Astrocyte (in vitro differentiated cells and primary cell): ENCODE results near the gene HABP4. TPM values are rescaled to one million over a fixed set of nuclear protein-coding genes. Genes with fewer than 3 reads are reported as not detected.

Experiments
- DNase-seq: peaks from one replicate; pipeline ENCODE4 v3.0.0-alpha.2; 2010; ENCODE audit warnings: low read depth
- FAIRE-seq: peaks from 2 replicates; lab custom pipeline; 2011; peaks lifted over from hg19 to GRCh38; lab: Jason Lieb, UNC
- H2AFZ ChIP-seq: 2 replicates; pipeline ENCODE4 v1.6.0; 2012; ENCODE audit warnings: low read depth, low read length, inconsistent platforms
- H3K27ac ChIP-seq: 2 replicates; pipeline ENCODE4 v1.5.1; 2011; ENCODE audit warnings: low read depth, low read length, inconsistent platforms
- H3K27me3 ChIP-seq: 2 replicates; pipeline ENCODE4 v1.6.0; 2011; ENCODE audit warnings: low read length, inconsistent platforms; ENCODE audit not compliant: insufficient read depth
- H3K36me3 ChIP-seq: 2 replicates; pipeline ENCODE4 v1.5.1; 2011; ENCODE audit warnings: low read length, inconsistent platforms; ENCODE audit not compliant: insufficient read depth
- H3K4me1 ChIP-seq: 2 replicates; pipeline ENCODE4 v1.5.1; 2011; ENCODE audit warnings: low read length, inconsistent platforms; ENCODE audit not compliant: insufficient read depth
- H3K4me2 ChIP-seq: 2 replicates; pipeline ENCODE4 v1.6.0; 2012; ENCODE audit warnings: low read length, inconsistent platforms
- H3K4me3 ChIP-seq: 2 replicates; pipeline ENCODE4 v1.5.1; 2011; ENCODE audit warnings: low read depth, mild to moderate bottlenecking, low read length, inconsistent platforms; ENCODE audit not compliant: insufficient read depth
- H3K79me2 ChIP-seq: 2 replicates; pipeline ENCODE4 v1.6.0; 2012; ENCODE audit warnings: mild to moderate bottlenecking, low read length, inconsistent platforms; ENCODE audit not compliant: insufficient read depth
- H3K9ac ChIP-seq: 2 replicates; pipeline ENCODE4 v1.6.0; 2012; ENCODE audit warnings: mild to moderate bottlenecking, low read length, inconsistent platforms
- H3K9me3 ChIP-seq: 2 replicates; pipeline ENCODE4 v1.5.1; 2012; ENCODE audit warnings: low read depth, mild to moderate bottlenecking, low read length, inconsistent platforms; ENCODE audit not compliant: insufficient read depth
- H4K20me1 ChIP-seq: 2 replicates; pipeline ENCODE4 v1.6.0; 2012; ENCODE audit warnings: low read length, inconsistent platforms; ENCODE audit not compliant: insufficient read depth
- H3K27ac Mint-ChIP-seq: one replicate; pipeline ENCODE4 v1.8.0; 2021; ENCODE audit warnings: mild to moderate bottlenecking, mixed read lengths; ENCODE audit not compliant: unreplicated experiment
- H3K27me3 Mint-ChIP-seq: one replicate; pipeline ENCODE4 v1.8.0; 2021; ENCODE audit warnings: low read depth, mixed read lengths; ENCODE audit not compliant: unreplicated experiment
- H3K36me3 Mint-ChIP-seq: one replicate; pipeline ENCODE4 v1.8.0; 2021; ENCODE audit warnings: low read depth, mixed read lengths; ENCODE audit not compliant: unreplicated experiment
- H3K4me1 Mint-ChIP-seq: one replicate; pipeline ENCODE4 v1.8.0; 2021; ENCODE audit warnings: low read depth, mixed read lengths; ENCODE audit not compliant: unreplicated experiment
- H3K4me3 Mint-ChIP-seq: one replicate; pipeline ENCODE4 v1.8.0; 2021; ENCODE audit warnings: mild to moderate bottlenecking, moderate library complexity, mixed read lengths; ENCODE audit not compliant: unreplicated experiment
- H3K9me3 Mint-ChIP-seq: one replicate; pipeline ENCODE4 v1.8.0; 2021; ENCODE audit warnings: mild to moderate bottlenecking, mixed read lengths; ENCODE audit not compliant: unreplicated experiment
- CTCF ChIP-seq: IDR thresholded peaks from 2 replicates; pipeline ENCODE4 v1.5.1; 2011; ENCODE audit warnings: low read depth, mild to moderate bottlenecking, inconsistent platforms, low read length, moderate library complexity; ENCODE audit not compliant: insufficient read depth
- EZH2 ChIP-seq: IDR thresholded peaks from 2 replicates; pipeline ENCODE4 v1.6.1; 2012; ENCODE audit warnings: mild to moderate bottlenecking, low read length, inconsistent platforms; ENCODE audit not compliant: insufficient read depth
- total RNA-seq: library from RNA; stranded (reverse); gene quantifications from 2 replicates; pipeline ENCODE4 v1.2.1, GENCODE V29; 2021

HABP4 gene
- total RNA-seq, 1 donor from 2014 or later, result 20.1 TPM

- Histone ChIP-seq H3K9me3 (no peaks in the 10 kb centered on the region), H4K20me1 (peaks cover 6% of the 10 kb centered on the region), H3K79me2 (peaks cover 13% of the 10 kb centered on the region), H3K9ac (no peak overlapping the region), H3K27me3 (no peaks in the 10 kb centered on the region), H3K36me3 (no peaks in the 10 kb centered on the region), H3K4me1 (no peaks in the 10 kb centered on the region), H3K4me2 (no peak overlapping the region), H3K4me3 (no peak overlapping the region), H3K27ac (no peak overlapping the region), H2AFZ (no peak overlapping the region)
- H3K9me3 Mint-ChIP-seq, result no peaks in the 10 kb centered on the region
- DNase-seq (no peak), FAIRE-seq (no peak)
- no peaks in the 10 kb centered on the region for H3K27me3 Mint-ChIP-seq
- no peak overlapping the region for H3K27ac Mint-ChIP-seq
- no peak overlapping the region for H3K4me3 Mint-ChIP-seq
- peaks cover 12% of the 10 kb centered on the region for H3K4me1 Mint-ChIP-seq
- peaks cover 11% of the 10 kb centered on the region for H3K36me3 Mint-ChIP-seq
- TF ChIP-seq CTCF (no peak), EZH2 (no peak)
Observed at GRCh38 chr9:96457266-96457665, 7.3 kb downstream of the HABP4 start.

DNA sequence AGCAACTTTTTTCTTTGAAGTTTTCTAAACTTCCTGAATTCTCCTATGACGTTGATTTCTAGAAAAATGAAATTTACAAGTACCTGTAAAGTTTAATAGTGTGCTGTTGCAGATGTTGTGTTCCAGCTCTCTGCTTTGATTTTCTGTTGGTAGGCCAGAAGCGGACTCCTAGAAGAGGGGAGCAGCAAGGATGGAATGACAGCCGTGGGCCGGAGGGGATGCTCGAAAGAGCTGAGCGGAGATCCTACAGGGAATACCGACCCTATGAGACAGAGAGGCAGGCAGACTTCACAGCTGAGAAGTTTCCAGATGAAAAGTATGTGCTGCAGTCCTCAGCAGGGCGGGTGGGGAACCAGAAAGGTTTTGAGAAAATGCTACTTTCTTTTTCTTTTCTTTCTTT lies 8.3 kb downstream of the HABP4 start:
- no peak for DNase-seq
- H3K27me3 Mint-ChIP-seq, result no peaks in the 10 kb centered on the region
- Histone ChIP-seq H3K9ac (no peak overlapping the region), H3K36me3 (no peaks in the 10 kb centered on the region), H3K79me2 (peaks cover 12% of the 10 kb centered on the region), H3K4me1 (no peaks in the 10 kb centered on the region), H3K4me3 (no peak overlapping the region), H4K20me1 (peaks cover 6% of the 10 kb centered on the region), H3K27me3 (no peaks in the 10 kb centered on the region), H3K4me2 (no peak overlapping the region), H3K27ac (no peak overlapping the region), H3K9me3 (no peaks in the 10 kb centered on the region), H2AFZ (no peak overlapping the region)
- peaks cover 11% of the 10 kb centered on the region for H3K36me3 Mint-ChIP-seq
- no peak for TF ChIP-seq EZH2
- no peak for TF ChIP-seq CTCF
- FAIRE-seq, result no peak
- H3K4me1 Mint-ChIP-seq, result peaks cover 12% of the 10 kb centered on the region
- H3K4me3 Mint-ChIP-seq, result no peak overlapping the region
- H3K27ac Mint-ChIP-seq, result no peak overlapping the region
- no peaks in the 10 kb centered on the region for H3K9me3 Mint-ChIP-seq

GRCh38 chr9:96459268-96460007 lies 9.5 kb downstream of the HABP4 start:
- no peak overlapping the region for H3K27ac Mint-ChIP-seq
- H3K4me1 ChIP-seq, result no peaks in the 10 kb centered on the region
- H3K36me3 Mint-ChIP-seq, result peaks cover 11% of the 10 kb centered on the region
- no peak overlapping the region for H3K4me2 ChIP-seq
- no peaks in the 10 kb centered on the region for H4K20me1 ChIP-seq
- no peak overlapping the region for H3K9ac ChIP-seq
- no peak overlapping the region for H2AFZ ChIP-seq
- no peaks in the 10 kb centered on the region for H3K27me3 Mint-ChIP-seq
- no peak overlapping the region for H3K27ac ChIP-seq
- H3K9me3 ChIP-seq, result no peaks in the 10 kb centered on the region
- no peaks in the 10 kb centered on the region for H3K36me3 ChIP-seq
- peak; percentile 25 for DNase-seq
- H3K9me3 Mint-ChIP-seq, result no peaks in the 10 kb centered on the region
- FAIRE-seq, result no peak
- H3K4me1 Mint-ChIP-seq, result peaks cover 12% of the 10 kb centered on the region
- H3K4me3 Mint-ChIP-seq, result no peak overlapping the region
- H3K27me3 ChIP-seq, result no peaks in the 10 kb centered on the region
- TF ChIP-seq EZH2 (no peak), CTCF (no peak)
- no peak overlapping the region for H3K4me3 ChIP-seq
- peaks cover 12% of the 10 kb centered on the region for H3K79me2 ChIP-seq
